ENCODE measurements around the gene RPS24. TPM values are rescaled to one million over a fixed set of nuclear protein-coding genes. Genes with fewer than 3 reads are reported as not detected.

The RPS24 gene
- total RNA-seq, 1 donor from 2014 or later = 2,505 TPM

Other genes starting within 250 kb of the RPS24 start
- 7.8 and 11.1 TPM in 2 replicates for gene DLG5, start 107.1 kb upstream of the RPS24 start, total RNA-seq
- 12.1 and 16.0 TPM in 2 replicates for gene POLR3A, start 4.3 kb upstream of the RPS24 start, total RNA-seq

Measured in dermis blood vessel endothelial cell (primary cell).